ENCODE results near the gene EEIG1. TPM values are rescaled to one million over a fixed set of nuclear protein-coding genes. Genes with fewer than 3 reads are reported as not detected.
"Not testable (repeated sequence)": the region's sequence is repeated elsewhere in the genome, so short reads cannot be mapped to it uniquely, and the experiment has no call there.

Gene EEIG1
- total RNA-seq (2014; rRNA removed; shearing (Covaris generic)), result 9.2 and 12.2 TPM in 2 replicates
- 11.6 and 14.6 TPM in 2 replicates for polyA plus RNA-seq (2014; cell fraction: nucleus; rRNA removed)

DNA sequence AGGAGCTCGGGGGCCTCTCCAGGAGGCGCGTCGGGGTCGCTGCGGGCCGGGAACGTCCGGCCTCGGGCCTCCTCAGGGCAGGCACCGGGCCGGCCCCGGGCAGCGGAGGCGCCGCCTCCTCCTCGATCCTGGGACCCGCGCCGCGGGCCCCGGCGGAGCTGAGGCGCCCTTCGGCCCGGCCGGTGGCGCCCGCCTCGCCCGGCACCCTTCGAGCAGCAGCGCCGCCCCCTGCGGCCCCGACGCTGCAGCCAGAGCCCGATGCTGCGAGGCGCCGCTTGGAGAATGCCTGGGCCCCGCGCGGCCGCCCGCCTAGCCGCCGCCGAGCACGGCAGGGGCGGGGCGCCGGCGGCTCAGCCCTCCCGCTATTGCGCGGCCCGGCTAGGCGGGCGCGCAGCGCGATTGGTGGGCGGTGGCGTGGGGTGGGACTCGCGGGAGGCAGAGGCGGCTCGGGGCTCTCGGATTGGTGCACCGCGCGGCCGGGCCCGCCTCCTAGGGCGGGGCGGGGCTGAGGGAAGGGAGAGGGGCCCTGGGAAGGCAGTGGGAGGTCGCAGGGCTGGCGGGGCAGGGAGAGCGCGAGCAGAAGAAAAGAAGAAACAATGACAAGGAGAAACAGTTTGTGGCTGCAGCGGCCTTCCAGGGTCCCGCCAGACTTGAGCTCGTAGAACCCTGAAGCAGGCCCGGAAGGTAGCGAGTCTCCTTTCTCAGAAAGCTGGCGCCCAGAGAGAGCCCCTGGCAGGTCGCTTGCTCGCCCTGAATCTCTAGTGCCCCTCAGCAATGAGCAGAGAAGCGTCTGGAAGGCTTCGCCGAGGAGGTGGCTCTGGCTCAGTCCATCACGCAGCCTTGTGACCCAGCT is at the start of gene EEIG1:
EEIG1 (minus strand) TSS at position 284 of the 853 bp plus-strand sequence. CDS start 852 bp downstream, outside the sequence.
- DNase-seq (ENCODE audit: extremely low read depth, low read depth), result peak; percentile 89

- DNase-seq (ENCODE audit: extremely low read depth, low read depth), result no peak
These were observed 46.9 kb upstream of the EEIG1 start for GRCh38 chr9:128027705-128028104.

GRCh38 chr9:128026773-128027541 is 46.2 kb upstream of the EEIG1 start:
- no peak for DNase-seq (ENCODE audit: extremely low read depth, low read depth)

- DNase-seq (ENCODE audit: extremely low read depth, low read depth), result no peak
These were observed 45.5 kb upstream of the EEIG1 start for GRCh38 chr9:128026255-128026772.

- DNase-seq (ENCODE audit: extremely low read depth, low read depth), result no peak
These were observed 44.9 kb upstream of the EEIG1 start for GRCh38 chr9:128025736-128026135.

GRCh38 chr9:128024761-128025308 is 44.0 kb upstream of the EEIG1 start:
- DNase-seq (ENCODE audit: extremely low read depth, low read depth), result no peak

DNA sequence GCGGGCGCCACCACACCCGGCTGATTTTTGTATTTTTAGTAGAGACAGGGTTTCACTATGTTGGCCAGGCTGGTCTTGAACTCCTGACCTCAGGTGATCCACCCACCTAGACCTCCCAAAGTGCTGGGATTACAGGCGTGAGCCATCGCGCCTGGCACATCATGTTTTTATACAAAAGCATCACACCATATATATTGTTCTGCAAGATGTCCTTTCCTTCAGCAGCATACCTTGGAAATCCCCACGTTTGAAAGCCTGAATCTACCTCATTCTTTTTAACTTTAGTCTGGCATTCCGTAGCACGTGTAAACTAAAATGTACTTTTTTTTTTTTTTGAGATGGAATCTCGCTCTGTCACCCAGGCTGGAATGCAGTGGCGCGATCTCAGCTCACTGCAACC is 42.9 kb upstream of the EEIG1 start:
- not testable (repeated sequence) for DNase-seq (ENCODE audit: extremely low read depth, low read depth)

- no peak for DNase-seq (ENCODE audit: extremely low read depth, low read depth)
These were observed 42.1 kb upstream of the EEIG1 start for GRCh38 chr9:128022886-128023285.

DNA sequence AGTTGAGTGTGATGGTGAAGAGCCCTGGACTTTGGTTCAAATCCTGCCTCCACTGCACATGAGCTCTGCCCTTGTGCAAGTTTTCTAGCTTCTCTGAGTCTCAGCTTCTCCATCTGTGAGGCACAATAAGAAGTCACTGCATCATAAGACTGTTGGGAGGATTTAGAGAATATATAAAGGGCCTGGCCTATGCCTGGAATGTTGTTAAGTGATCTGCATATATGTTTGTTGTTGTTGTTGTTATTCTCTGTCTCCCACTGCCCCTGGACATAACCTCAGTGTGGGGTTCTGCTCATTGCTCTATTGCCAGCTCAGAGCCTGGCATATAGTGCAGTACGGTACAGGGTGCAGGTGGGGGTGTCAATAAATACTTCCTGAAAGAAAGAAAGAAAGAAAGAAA is 40.3 kb upstream of the EEIG1 start:
- no peak for DNase-seq (ENCODE audit: extremely low read depth, low read depth)

DNA sequence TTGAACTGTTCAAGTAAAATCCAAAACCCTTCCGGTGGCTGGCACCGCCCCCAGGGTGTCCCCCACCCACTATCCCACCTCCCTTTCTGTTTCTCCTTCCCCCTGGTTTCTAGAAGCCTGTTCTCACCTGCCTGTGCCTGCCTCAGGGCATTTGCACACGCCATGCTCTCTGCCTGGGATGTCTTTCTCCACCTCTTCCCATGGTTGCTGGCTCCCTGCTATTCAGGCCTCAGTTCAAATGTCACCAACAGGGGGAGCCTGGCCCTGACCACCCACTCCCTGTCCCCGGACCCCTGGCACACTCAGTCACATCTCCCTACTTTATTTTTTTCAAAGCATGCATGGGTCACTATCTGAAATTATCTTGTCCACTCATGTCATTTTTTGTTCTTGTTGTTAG is 39.9 kb upstream of the EEIG1 start:
- no peak for DNase-seq (ENCODE audit: extremely low read depth, low read depth)

- DNase-seq (ENCODE audit: extremely low read depth, low read depth), result no peak
These were observed 34.9 kb upstream of the EEIG1 start for GRCh38 chr9:128015696-128016095.

- no peak for DNase-seq (ENCODE audit: extremely low read depth, low read depth)
These were observed 30.5 kb upstream of the EEIG1 start for GRCh38 chr9:128011071-128011817.

- no peak for DNase-seq (ENCODE audit: extremely low read depth, low read depth)
These were observed 28.9 kb upstream of the EEIG1 start for GRCh38 chr9:128009639-128010038.

DNA sequence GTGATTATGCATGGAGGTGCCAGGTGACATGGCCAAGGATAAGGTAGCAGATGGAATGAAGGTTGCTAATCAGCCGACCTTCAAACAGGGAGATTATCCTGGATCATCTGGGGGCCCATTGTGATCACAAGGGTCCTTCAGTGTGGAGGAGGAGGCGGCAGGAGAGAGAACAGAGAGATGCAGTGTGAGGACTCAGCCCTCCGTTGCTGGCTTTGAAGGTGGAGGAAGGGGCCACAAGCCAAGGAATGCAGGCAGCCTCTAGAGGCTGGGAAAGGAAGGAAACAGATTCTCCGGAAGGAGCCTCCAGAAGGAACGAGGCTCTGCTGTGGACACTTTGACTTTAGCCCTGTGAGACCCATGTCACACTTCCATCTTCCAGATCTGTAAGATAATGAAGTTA is 27.4 kb upstream of the EEIG1 start:
- DNase-seq (ENCODE audit: extremely low read depth, low read depth), result no peak

DNA sequence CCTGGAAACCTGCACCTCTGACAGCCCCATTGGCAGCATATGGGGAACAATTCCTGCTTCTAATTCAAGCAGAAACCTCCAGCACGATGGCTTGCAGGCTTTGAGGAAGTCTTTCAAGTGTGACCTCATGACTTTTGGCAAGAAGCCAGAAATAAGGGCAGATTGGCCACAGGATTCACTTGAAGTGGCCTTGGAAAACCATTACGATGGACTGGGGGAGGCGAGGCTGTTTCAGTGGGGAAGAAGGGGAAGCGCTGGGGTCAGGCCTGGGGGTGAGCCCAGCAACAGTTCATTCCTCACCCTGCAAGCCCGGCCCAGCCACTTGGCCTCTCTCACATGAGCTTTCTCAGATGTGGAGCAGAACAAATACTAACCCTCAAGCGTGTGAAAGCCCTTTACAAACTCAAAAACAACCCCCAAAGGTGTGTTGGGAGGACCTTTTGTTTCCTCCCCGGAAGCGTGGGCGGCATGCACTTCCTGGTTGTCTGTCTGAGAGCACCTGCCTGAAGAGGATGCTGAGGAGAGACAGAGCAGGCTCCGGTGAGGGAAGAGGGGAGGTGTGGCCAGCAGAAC is 26.9 kb upstream of the EEIG1 start:
- DNase-seq (ENCODE audit: extremely low read depth, low read depth), result peak; percentile 15

GRCh38 chr9:128006332-128006996 is 25.7 kb upstream of the EEIG1 start:
- DNase-seq (ENCODE audit: extremely low read depth, low read depth), result no peak

DNA sequence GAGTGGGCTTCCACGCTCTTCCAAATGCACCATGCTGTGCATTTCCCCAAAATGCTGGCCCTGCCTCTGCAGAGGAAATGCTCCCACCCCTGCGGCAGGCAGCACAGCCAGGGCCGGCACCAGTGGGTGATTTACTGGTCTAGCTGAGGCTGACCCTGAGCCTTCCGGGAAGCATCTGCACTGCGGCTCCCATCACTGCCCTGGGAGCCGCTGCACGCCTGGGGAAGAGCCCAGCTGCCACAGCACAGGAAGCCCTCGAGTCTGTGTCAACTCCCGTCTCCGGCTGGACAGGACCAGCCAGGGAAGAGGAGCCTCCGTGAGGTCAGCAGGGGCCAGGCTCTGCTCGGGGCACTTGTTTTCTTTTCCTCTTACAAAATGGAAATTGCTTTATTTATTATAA is 25.1 kb upstream of the EEIG1 start:
- no peak for DNase-seq (ENCODE audit: extremely low read depth, low read depth)

GRCh38 chr9:128003966-128004604 is 23.3 kb upstream of the EEIG1 start:
- no peak for DNase-seq (ENCODE audit: extremely low read depth, low read depth)

- no peak for DNase-seq (ENCODE audit: extremely low read depth, low read depth)
These were observed 22.2 kb upstream of the EEIG1 start for GRCh38 chr9:128002959-128003358.

Measured in NCI-H460 (cell line).